ENCODE measurements around the gene STPG3.

STPG3 gene

DNA sequence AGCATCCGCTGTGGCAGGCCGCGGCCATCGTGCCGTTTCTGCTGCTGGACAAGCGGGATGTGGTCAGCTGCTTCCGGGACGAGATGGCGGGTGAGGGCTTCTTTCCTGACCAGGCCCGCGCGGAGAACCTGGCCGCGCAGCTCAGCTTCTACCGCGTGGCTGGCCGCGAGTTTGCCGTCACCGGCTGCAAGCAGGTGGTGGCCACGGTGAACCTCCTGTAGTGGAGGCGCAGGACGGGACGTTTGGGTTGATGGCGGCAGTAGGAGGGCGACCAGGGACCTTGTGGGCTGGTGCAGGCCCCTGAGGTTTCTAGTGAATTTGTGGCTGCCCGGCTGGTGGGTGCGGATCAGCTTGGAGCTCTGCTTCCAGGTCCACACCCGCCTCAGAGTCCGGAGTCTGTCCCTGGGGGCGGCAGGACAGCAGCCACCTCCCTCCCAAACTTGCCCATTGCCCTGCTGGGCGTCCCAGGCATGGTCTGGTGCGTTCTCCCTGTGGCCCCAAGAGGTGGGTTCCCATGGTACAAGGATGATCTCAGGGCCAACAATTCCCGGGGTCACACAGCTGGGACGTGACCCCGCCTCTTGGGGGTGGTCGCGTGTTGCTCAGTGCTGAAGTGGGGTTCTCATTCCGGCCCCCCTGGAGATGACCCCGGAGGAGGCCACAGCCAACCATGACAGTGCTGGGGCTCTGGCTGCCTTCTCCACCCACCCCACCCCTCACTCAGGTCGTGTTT, 28.8 kb downstream of the STPG3 start:
- no peak overlapping the region for H3K4me2 ChIP-seq (ENCODE audit: low read depth, low read length)
- H2AFZ ChIP-seq (ENCODE audit: low read length) = no peak overlapping the region
- H3K4me1 ChIP-seq (ENCODE audit: low read length) = peaks cover 3% of the 10 kb centered on the region; the same call in 1 of the 2 replicates
- no peaks in the 10 kb centered on the region for H3F3A ChIP-seq (ENCODE audit: insufficient read depth, low read length)
- H3K36me3 ChIP-seq (replicated peaks; ENCODE audit: insufficient read depth, low read length) = no peaks in the 10 kb centered on the region
- no peaks in the 10 kb centered on the region for H3K9me3 ChIP-seq (replicated peaks; ENCODE audit: insufficient read depth, low read length)
- no peak overlapping the region for H3K9ac ChIP-seq (ENCODE audit: low read length)
- H4K20me1 ChIP-seq (ENCODE audit: insufficient read depth, low read length) = no peaks in the 10 kb centered on the region
- H3K27ac ChIP-seq (ENCODE audit: low read length) = no peak overlapping the region
- H3K79me2 ChIP-seq (ENCODE audit: low read length) = peaks cover 8% of the 10 kb centered on the region; the same call in 1 of the 2 replicates
- DNase-seq = no peak
- H3K4me3 ChIP-seq (ENCODE audit: low read length) = no peak overlapping the region
- no peak for TF ChIP-seq EZH2phosphoT487 (IDR thresholded peaks at IDR 0.05; ENCODE audit: low read length)
- TF ChIP-seq CTCF (IDR thresholded peaks at IDR 0.05; ENCODE audit: low read length) = no peak
- TF ChIP-seq EZH2 (optimal IDR thresholded peaks at IDR 0.05; ENCODE audit: low read depth, low read length) = no peak
- H3K27me3 ChIP-seq (replicated peaks; ENCODE audit: insufficient read depth, low read length) = no peaks in the 10 kb centered on the region
- no peaks in the 10 kb centered on the region for H3K9me2 ChIP-seq (replicated peaks; ENCODE audit: insufficient read depth, low read length)

DNA sequence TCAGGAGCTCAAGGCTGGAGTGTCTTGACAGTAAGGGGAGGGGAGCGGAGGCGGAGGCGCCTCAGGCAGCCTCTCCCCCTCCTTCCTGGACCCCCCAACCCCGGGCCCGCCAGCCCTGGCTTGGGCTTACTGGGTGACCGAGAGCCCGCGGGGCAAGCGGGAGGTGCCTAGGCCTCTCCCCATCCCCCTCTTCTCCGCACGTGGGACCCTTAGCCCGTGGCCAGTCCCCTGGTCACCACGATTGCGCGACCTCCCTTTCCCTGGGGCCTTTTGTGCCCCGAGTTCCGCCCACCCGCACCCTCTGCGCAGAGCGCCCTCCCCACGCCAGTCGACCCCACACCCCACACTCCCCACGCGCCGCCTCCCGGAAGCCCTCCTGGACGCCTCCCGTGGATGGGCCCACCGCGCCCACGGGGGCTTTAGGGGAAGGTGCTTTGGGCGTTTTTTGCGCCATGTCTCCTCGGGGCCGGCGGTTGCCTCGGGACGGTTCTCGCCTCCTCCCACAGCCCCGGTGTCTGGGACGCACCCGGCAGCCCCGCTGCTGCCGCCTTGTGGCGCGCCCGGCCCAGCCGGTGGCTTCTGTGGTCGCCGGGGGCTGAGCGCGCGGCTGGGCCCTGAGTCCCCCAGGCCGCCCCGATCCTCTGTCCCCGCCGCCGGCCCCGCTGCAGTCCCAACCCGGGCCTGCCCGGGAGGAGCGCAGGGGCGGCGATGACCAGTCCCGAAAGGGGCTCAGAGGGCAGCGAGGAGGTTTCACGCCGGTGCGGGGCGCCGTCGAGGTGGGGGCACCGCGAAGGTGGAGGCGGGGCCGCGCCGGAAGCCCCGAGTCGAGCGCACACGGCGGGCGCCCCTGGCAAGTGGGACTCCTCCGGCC, 29.6 kb downstream of the STPG3 start:
- TF ChIP-seq EZH2phosphoT487 (IDR thresholded peaks at IDR 0.05; ENCODE audit: low read length) (no peak), EZH2 (optimal IDR thresholded peaks at IDR 0.05; ENCODE audit: low read depth, low read length) (no peak), CTCF (IDR thresholded peaks at IDR 0.05; ENCODE audit: low read length) (no peak)
- Histone ChIP-seq H3K27ac (ENCODE audit: low read length) (no peak overlapping the region), H3F3A (ENCODE audit: insufficient read depth, low read length) (no peaks in the 10 kb centered on the region), H3K9me2 (replicated peaks; ENCODE audit: insufficient read depth, low read length) (no peaks in the 10 kb centered on the region), H3K9ac (ENCODE audit: low read length) (no peak overlapping the region), H3K36me3 (replicated peaks; ENCODE audit: insufficient read depth, low read length) (no peaks in the 10 kb centered on the region), H3K4me1 (ENCODE audit: low read length) (peaks cover 3% of the 10 kb centered on the region; the same call in 1 of the 2 replicates), H3K9me3 (replicated peaks; ENCODE audit: insufficient read depth, low read length) (no peaks in the 10 kb centered on the region), H3K4me3 (ENCODE audit: low read length) (no peak overlapping the region), H3K4me2 (ENCODE audit: low read depth, low read length) (no peak overlapping the region), H2AFZ (ENCODE audit: low read length) (no peak overlapping the region), H4K20me1 (ENCODE audit: insufficient read depth, low read length) (no peaks in the 10 kb centered on the region), H3K79me2 (ENCODE audit: low read length) (peaks cover 8% of the 10 kb centered on the region; the same call in 1 of the 2 replicates), H3K27me3 (replicated peaks; ENCODE audit: insufficient read depth, low read length) (no peaks in the 10 kb centered on the region)
- no peak for DNase-seq

- Histone ChIP-seq H2AFZ (ENCODE audit: low read length) (no peak overlapping the region), H3K4me3 (ENCODE audit: low read length) (no peak overlapping the region), H3K27me3 (replicated peaks; ENCODE audit: insufficient read depth, low read length) (no peaks in the 10 kb centered on the region), H3F3A (ENCODE audit: insufficient read depth, low read length) (peaks cover 7% of the 10 kb centered on the region; the same call in 1 of the 2 replicates), H3K9me2 (replicated peaks; ENCODE audit: insufficient read depth, low read length) (no peaks in the 10 kb centered on the region), H4K20me1 (ENCODE audit: insufficient read depth, low read length) (no peaks in the 10 kb centered on the region), H3K4me1 (ENCODE audit: low read length) (peaks cover 3% of the 10 kb centered on the region; the same call in 1 of the 2 replicates), H3K9me3 (replicated peaks; ENCODE audit: insufficient read depth, low read length) (no peaks in the 10 kb centered on the region), H3K4me2 (ENCODE audit: low read depth, low read length) (no peak overlapping the region), H3K9ac (ENCODE audit: low read length) (no peak overlapping the region), H3K27ac (ENCODE audit: low read length) (no peak overlapping the region), H3K79me2 (ENCODE audit: low read length) (peaks cover 8% of the 10 kb centered on the region; the same call in 1 of the 2 replicates), H3K36me3 (replicated peaks; ENCODE audit: insufficient read depth, low read length) (no peaks in the 10 kb centered on the region)
- TF ChIP-seq EZH2 (optimal IDR thresholded peaks at IDR 0.05; ENCODE audit: low read depth, low read length) (no peak), EZH2phosphoT487 (IDR thresholded peaks at IDR 0.05; ENCODE audit: low read length) (no peak), CTCF (IDR thresholded peaks at IDR 0.05; ENCODE audit: low read length) (no peak)
- DNase-seq = no peak
Measured at GRCh38 chr9:137281345-137282116, 30.4 kb downstream of the STPG3 start.

Measured in MM.1S (cell line).